CD4-positive, alpha-beta T cell treated with Interleukin-2 at 100 ng/mL for 4 hours (primary cell): ENCODE measurements around the gene BCL2L11.

Experiments used
- DNase-seq: peaks from one replicate; pipeline ENCODE4 v3.0.0-alpha.2; 2020; ENCODE audit warnings: low spot score

BCL2L11 gene

GRCh38 chr2:111168528-111169239 lies 48.0 kb downstream of the BCL2L11 start:
- DNase-seq: peak; percentile 55

- no peak for DNase-seq
Measured at GRCh38 chr2:111169268-111169667, 48.6 kb downstream of the BCL2L11 start.

GRCh38 chr2:111169924-111170323 lies 49.2 kb downstream of the BCL2L11 start:
- DNase-seq: no peak

GRCh38 chr2:111171337-111171930 lies 50.7 kb downstream of the BCL2L11 start:
- DNase-seq: no peak

- DNase-seq: no peak
Measured at GRCh38 chr2:111172666-111173065, 52.0 kb downstream of the BCL2L11 start.

- no peak for DNase-seq
Measured at GRCh38 chr2:111173338-111173737, 52.6 kb downstream of the BCL2L11 start.

- DNase-seq: no peak
Measured at GRCh38 chr2:111173856-111174255, 53.1 kb downstream of the BCL2L11 start.

- no peak for DNase-seq
Measured at GRCh38 chr2:111175615-111176014, 54.9 kb downstream of the BCL2L11 start.

GRCh38 chr2:111176388-111176787 lies 55.7 kb downstream of the BCL2L11 start:
- DNase-seq: no peak

GRCh38 chr2:111176867-111177266 lies 56.2 kb downstream of the BCL2L11 start:
- no peak for DNase-seq

- no peak for DNase-seq
Measured at GRCh38 chr2:111178296-111178695, 57.6 kb downstream of the BCL2L11 start.

- DNase-seq: no peak
Measured at GRCh38 chr2:111178730-111179405, 58.2 kb downstream of the BCL2L11 start.

GRCh38 chr2:111182121-111182520 lies 61.4 kb downstream of the BCL2L11 start:
- DNase-seq: no peak

- DNase-seq: no peak
Measured at GRCh38 chr2:111182740-111183139, 62.0 kb downstream of the BCL2L11 start.

- DNase-seq: no peak
Measured at GRCh38 chr2:111184725-111185310, 64.1 kb downstream of the BCL2L11 start.

- DNase-seq: no peak
Measured at GRCh38 chr2:111185361-111186022, 64.8 kb downstream of the BCL2L11 start.

GRCh38 chr2:111186121-111186715 lies 65.5 kb downstream of the BCL2L11 start:
- DNase-seq: no peak

GRCh38 chr2:111186933-111187332 lies 66.2 kb downstream of the BCL2L11 start:
- no peak for DNase-seq

- no peak for DNase-seq
Measured at GRCh38 chr2:111188681-111189080, 68.0 kb downstream of the BCL2L11 start.

GRCh38 chr2:111189106-111189505 lies 68.4 kb downstream of the BCL2L11 start:
- no peak for DNase-seq

GRCh38 chr2:111190816-111191540 lies 70.3 kb downstream of the BCL2L11 start:
- no peak for DNase-seq
